ENCODE data around the gene LYPD4. TPM values are rescaled to one million over a fixed set of nuclear protein-coding genes. Genes with fewer than 3 reads are reported as not detected.

Gene LYPD4
- total RNA-seq, 1 donor from 2014 or later, result not detected

- H3K36me3 Mint-ChIP-seq, result peaks cover 36% of the 10 kb centered on the region
- peak overlapping the region; percentile 99 for H3K9ac ChIP-seq
- H3K27me3 ChIP-seq, result peaks cover 8% of the 10 kb centered on the region
- no peak overlapping the region for H2AFZ ChIP-seq (replicated peaks)
- peaks cover 11% of the 10 kb centered on the region for H3K27me3 Mint-ChIP-seq (ENCODE audit: insufficient read depth, low read depth)
- H3K4me1 Mint-ChIP-seq, result peaks cover 31% of the 10 kb centered on the region
- H3K36me3 ChIP-seq, result peaks cover 19% of the 10 kb centered on the region
- peaks cover 63% of the 10 kb centered on the region for H3F3A ChIP-seq (ENCODE audit: low read depth)
- H3K9me3 Mint-ChIP-seq, result no peaks in the 10 kb centered on the region
- H3K27ac Mint-ChIP-seq, result no peak overlapping the region
- peaks cover 67% of the 10 kb centered on the region for H4K20me1 ChIP-seq (ENCODE audit: low read depth)
- DNase-seq (ENCODE audit: low spot score), result no peak
- no peak overlapping the region for H3K27ac ChIP-seq
- peak overlapping the region; percentile 67 for H3K4me3 Mint-ChIP-seq
- peaks cover 75% of the 10 kb centered on the region for H3K79me2 ChIP-seq (ENCODE audit: low read depth)
- H3K4me2 ChIP-seq, result peak overlapping the region; percentile 99
- TF ChIP-seq CTCF (IDR thresholded peaks at IDR 0.05), result no peak
- TF ChIP-seq EZH2phosphoT487 (IDR thresholded peaks at IDR 0.05), result no peak
- TF ChIP-seq EZH2 (IDR thresholded peaks at IDR 0.05), result no peak
- peaks cover 23% of the 10 kb centered on the region for H3K4me1 ChIP-seq
- H3K9me3 ChIP-seq (ENCODE audit: low read depth), result no peaks in the 10 kb centered on the region
- peak overlapping the region; percentile 67 for H3K4me3 ChIP-seq
These were observed 18.0 kb upstream of the LYPD4 start for GRCh38 chr19:41862445-41862986.

GRCh38 chr19:41861846-41862245, 17.4 kb upstream of the LYPD4 start:
- no peak overlapping the region for H3K27ac Mint-ChIP-seq
- peaks cover 23% of the 10 kb centered on the region for H3K4me1 ChIP-seq
- H3K9me3 ChIP-seq (ENCODE audit: low read depth), result no peaks in the 10 kb centered on the region
- H3K9ac ChIP-seq, result peak overlapping the region; percentile 99
- H2AFZ ChIP-seq (replicated peaks), result no peak overlapping the region
- peaks cover 19% of the 10 kb centered on the region for H3K36me3 ChIP-seq
- peaks cover 15% of the 10 kb centered on the region for H3K27me3 ChIP-seq
- peak overlapping the region; percentile 67 for H3K4me3 ChIP-seq
- H3K4me1 Mint-ChIP-seq, result peaks cover 31% of the 10 kb centered on the region
- H3F3A ChIP-seq (ENCODE audit: low read depth), result peaks cover 56% of the 10 kb centered on the region
- TF ChIP-seq EZH2 (IDR thresholded peaks at IDR 0.05) (no peak), EZH2phosphoT487 (IDR thresholded peaks at IDR 0.05) (no peak), CTCF (IDR thresholded peaks at IDR 0.05) (no peak)
- no peak overlapping the region for H3K27ac ChIP-seq
- H4K20me1 ChIP-seq (ENCODE audit: low read depth), result peaks cover 61% of the 10 kb centered on the region
- H3K36me3 Mint-ChIP-seq, result peaks cover 36% of the 10 kb centered on the region
- H3K4me2 ChIP-seq, result peak overlapping the region; percentile 99
- H3K4me3 Mint-ChIP-seq, result peak overlapping the region; percentile 96
- no peak for DNase-seq (ENCODE audit: low spot score)
- H3K79me2 ChIP-seq (ENCODE audit: low read depth), result peaks cover 68% of the 10 kb centered on the region
- H3K9me3 Mint-ChIP-seq, result no peaks in the 10 kb centered on the region
- peaks cover 11% of the 10 kb centered on the region for H3K27me3 Mint-ChIP-seq (ENCODE audit: insufficient read depth, low read depth)

GRCh38 chr19:41861116-41861768, 16.8 kb upstream of the LYPD4 start:
- Histone ChIP-seq H3K4me3 (peak overlapping the region; percentile 67), H2AFZ (replicated peaks) (no peak overlapping the region), H3K4me2 (peak overlapping the region; percentile 99), H3K9ac (peak overlapping the region; percentile 99), H3K9me3 (ENCODE audit: low read depth) (no peaks in the 10 kb centered on the region), H3K4me1 (peaks cover 23% of the 10 kb centered on the region), H4K20me1 (ENCODE audit: low read depth) (peaks cover 55% of the 10 kb centered on the region), H3K79me2 (ENCODE audit: low read depth) (peaks cover 62% of the 10 kb centered on the region), H3F3A (ENCODE audit: low read depth) (peaks cover 50% of the 10 kb centered on the region), H3K27ac (no peak overlapping the region), H3K27me3 (peaks cover 21% of the 10 kb centered on the region), H3K36me3 (peaks cover 19% of the 10 kb centered on the region)
- Mint-ChIP-seq H3K4me3 (peak overlapping the region; percentile 96), H3K36me3 (peaks cover 36% of the 10 kb centered on the region), H3K4me1 (peaks cover 31% of the 10 kb centered on the region), H3K9me3 (no peaks in the 10 kb centered on the region), H3K27me3 (ENCODE audit: insufficient read depth, low read depth) (peaks cover 11% of the 10 kb centered on the region), H3K27ac (peak overlapping the region; percentile 93)
- DNase-seq (ENCODE audit: low spot score), result no peak
- TF ChIP-seq EZH2phosphoT487 (IDR thresholded peaks at IDR 0.05) (no peak), CTCF (IDR thresholded peaks at IDR 0.05) (no peak), EZH2 (IDR thresholded peaks at IDR 0.05) (no peak)
